ENCODE measurements around the gene MICAL2.

Gene MICAL2

GRCh38 chr11:12280199-12280837 lies 169.9 kb downstream of the MICAL2 start:
- Histone ChIP-seq H3K4me3 (ENCODE audit: low read depth in 1 of 2, low read length in 2 of 2) (no peak overlapping the region), H3K4me1 (ENCODE audit: insufficient read depth, low read length) (peaks cover 13% of the 10 kb centered on the region), H3K36me3 (ENCODE audit: insufficient read depth, low read length) (no peaks in the 10 kb centered on the region), H3K27ac (ENCODE audit: low read depth, low read length) (no peak overlapping the region), H3K9me3 (ENCODE audit: low read length) (no peaks in the 10 kb centered on the region), H3K27me3 (ENCODE audit: control insufficient read depth in 1 of 2, insufficient read depth in 2 of 2, low read length in 2 of 2) (no peaks in the 10 kb centered on the region), H3K9ac (ENCODE audit: low read length) (no peak overlapping the region)

GRCh38 chr11:12280838-12281565 lies 170.6 kb downstream of the MICAL2 start:
- Histone ChIP-seq H3K27me3 (ENCODE audit: control insufficient read depth in 1 of 2, insufficient read depth in 2 of 2, low read length in 2 of 2) (no peaks in the 10 kb centered on the region), H3K36me3 (ENCODE audit: insufficient read depth, low read length) (no peaks in the 10 kb centered on the region), H3K4me3 (ENCODE audit: low read depth in 1 of 2, low read length in 2 of 2) (no peak overlapping the region), H3K9ac (ENCODE audit: low read length) (no peak overlapping the region), H3K4me1 (ENCODE audit: insufficient read depth, low read length) (peaks cover 18% of the 10 kb centered on the region), H3K9me3 (ENCODE audit: low read length) (no peaks in the 10 kb centered on the region), H3K27ac (ENCODE audit: low read depth, low read length) (no peak overlapping the region)

- H3K4me3 ChIP-seq (ENCODE audit: low read depth in 1 of 2, low read length in 2 of 2), result no peak overlapping the region
- H3K27ac ChIP-seq (ENCODE audit: low read depth, low read length), result no peak overlapping the region
- H3K36me3 ChIP-seq (ENCODE audit: insufficient read depth, low read length), result no peaks in the 10 kb centered on the region
- peaks cover 26% of the 10 kb centered on the region for H3K4me1 ChIP-seq (ENCODE audit: insufficient read depth, low read length)
- H3K27me3 ChIP-seq (ENCODE audit: control insufficient read depth in 1 of 2, insufficient read depth in 2 of 2, low read length in 2 of 2), result no peaks in the 10 kb centered on the region
- H3K9ac ChIP-seq (ENCODE audit: low read length), result no peak overlapping the region
- H3K9me3 ChIP-seq (ENCODE audit: low read length), result no peaks in the 10 kb centered on the region
Measured at GRCh38 chr11:12281571-12282478, 171.4 kb downstream of the MICAL2 start.

GRCh38 chr11:12282676-12283075 lies 172.3 kb downstream of the MICAL2 start:
- H3K36me3 ChIP-seq (ENCODE audit: insufficient read depth, low read length), result no peaks in the 10 kb centered on the region
- H3K4me1 ChIP-seq (ENCODE audit: insufficient read depth, low read length), result peaks cover 34% of the 10 kb centered on the region
- H3K9me3 ChIP-seq (ENCODE audit: low read length), result no peaks in the 10 kb centered on the region
- H3K27ac ChIP-seq (ENCODE audit: low read depth, low read length), result no peak overlapping the region
- no peak overlapping the region for H3K4me3 ChIP-seq (ENCODE audit: low read depth in 1 of 2, low read length in 2 of 2)
- H3K27me3 ChIP-seq (ENCODE audit: control insufficient read depth in 1 of 2, insufficient read depth in 2 of 2, low read length in 2 of 2), result no peaks in the 10 kb centered on the region
- no peak overlapping the region for H3K9ac ChIP-seq (ENCODE audit: low read length)

- H3K4me3 ChIP-seq (ENCODE audit: low read depth in 1 of 2, low read length in 2 of 2), result no peak overlapping the region
- no peaks in the 10 kb centered on the region for H3K9me3 ChIP-seq (ENCODE audit: low read length)
- peaks cover 50% of the 10 kb centered on the region for H3K4me1 ChIP-seq (ENCODE audit: insufficient read depth, low read length)
- no peaks in the 10 kb centered on the region for H3K27me3 ChIP-seq (ENCODE audit: control insufficient read depth in 1 of 2, insufficient read depth in 2 of 2, low read length in 2 of 2)
- H3K36me3 ChIP-seq (ENCODE audit: insufficient read depth, low read length), result no peaks in the 10 kb centered on the region
- H3K27ac ChIP-seq (ENCODE audit: low read depth, low read length), result no peak overlapping the region
- H3K9ac ChIP-seq (ENCODE audit: low read length), result no peak overlapping the region
Measured at GRCh38 chr11:12284316-12285050, 174.1 kb downstream of the MICAL2 start.

GRCh38 chr11:12285106-12285505 lies 174.7 kb downstream of the MICAL2 start:
- Histone ChIP-seq H3K27ac (ENCODE audit: low read depth, low read length) (no peak overlapping the region), H3K9me3 (ENCODE audit: low read length) (no peaks in the 10 kb centered on the region), H3K27me3 (ENCODE audit: control insufficient read depth in 1 of 2, insufficient read depth in 2 of 2, low read length in 2 of 2) (no peaks in the 10 kb centered on the region), H3K9ac (ENCODE audit: low read length) (no peak overlapping the region), H3K36me3 (ENCODE audit: insufficient read depth, low read length) (no peaks in the 10 kb centered on the region), H3K4me3 (ENCODE audit: low read depth in 1 of 2, low read length in 2 of 2) (no peak overlapping the region), H3K4me1 (ENCODE audit: insufficient read depth, low read length) (peaks cover 50% of the 10 kb centered on the region)

GRCh38 chr11:12285811-12286222 lies 175.4 kb downstream of the MICAL2 start:
- Histone ChIP-seq H3K27me3 (ENCODE audit: control insufficient read depth in 1 of 2, insufficient read depth in 2 of 2, low read length in 2 of 2) (no peaks in the 10 kb centered on the region), H3K4me3 (ENCODE audit: low read depth in 1 of 2, low read length in 2 of 2) (no peak overlapping the region), H3K27ac (ENCODE audit: low read depth, low read length) (no peak overlapping the region), H3K9me3 (ENCODE audit: low read length) (no peaks in the 10 kb centered on the region), H3K36me3 (ENCODE audit: insufficient read depth, low read length) (no peaks in the 10 kb centered on the region), H3K9ac (ENCODE audit: low read length) (no peak overlapping the region), H3K4me1 (ENCODE audit: insufficient read depth, low read length) (peaks cover 50% of the 10 kb centered on the region)

GRCh38 chr11:12286606-12287005 lies 176.2 kb downstream of the MICAL2 start:
- Histone ChIP-seq H3K9ac (ENCODE audit: low read length) (no peak overlapping the region), H3K36me3 (ENCODE audit: insufficient read depth, low read length) (no peaks in the 10 kb centered on the region), H3K9me3 (ENCODE audit: low read length) (no peaks in the 10 kb centered on the region), H3K27me3 (ENCODE audit: control insufficient read depth in 1 of 2, insufficient read depth in 2 of 2, low read length in 2 of 2) (no peaks in the 10 kb centered on the region), H3K4me3 (ENCODE audit: low read depth in 1 of 2, low read length in 2 of 2) (no peak overlapping the region), H3K4me1 (ENCODE audit: insufficient read depth, low read length) (peaks cover 45% of the 10 kb centered on the region), H3K27ac (ENCODE audit: low read depth, low read length) (peak overlapping the region; percentile 60)

GRCh38 chr11:12287009-12287373 lies 176.6 kb downstream of the MICAL2 start:
- Histone ChIP-seq H3K9ac (ENCODE audit: low read length) (no peak overlapping the region), H3K36me3 (ENCODE audit: insufficient read depth, low read length) (no peaks in the 10 kb centered on the region), H3K27ac (ENCODE audit: low read depth, low read length) (peak overlapping the region; percentile 88), H3K27me3 (ENCODE audit: control insufficient read depth in 1 of 2, insufficient read depth in 2 of 2, low read length in 2 of 2) (no peaks in the 10 kb centered on the region), H3K4me3 (ENCODE audit: low read depth in 1 of 2, low read length in 2 of 2) (no peak overlapping the region), H3K9me3 (ENCODE audit: low read length) (no peaks in the 10 kb centered on the region), H3K4me1 (ENCODE audit: insufficient read depth, low read length) (peaks cover 41% of the 10 kb centered on the region)

GRCh38 chr11:12287374-12288211 lies 177.2 kb downstream of the MICAL2 start:
- peaks cover 37% of the 10 kb centered on the region for H3K4me1 ChIP-seq (ENCODE audit: insufficient read depth, low read length)
- H3K27ac ChIP-seq (ENCODE audit: low read depth, low read length), result peak overlapping the region; percentile 88
- no peaks in the 10 kb centered on the region for H3K27me3 ChIP-seq (ENCODE audit: control insufficient read depth in 1 of 2, insufficient read depth in 2 of 2, low read length in 2 of 2)
- no peaks in the 10 kb centered on the region for H3K36me3 ChIP-seq (ENCODE audit: insufficient read depth, low read length)
- H3K9ac ChIP-seq (ENCODE audit: low read length), result peak overlapping the region; percentile 41
- no peak overlapping the region for H3K4me3 ChIP-seq (ENCODE audit: low read depth in 1 of 2, low read length in 2 of 2)
- H3K9me3 ChIP-seq (ENCODE audit: low read length), result no peaks in the 10 kb centered on the region

Measured in muscle layer of colon (tissue), 2 donors.